Measurements from ENCODE around the gene NYAP1. TPM values are rescaled to one million over a fixed set of nuclear protein-coding genes. Genes with fewer than 3 reads are reported as not detected.

NYAP1 gene
- total and polyA plus RNA-seq, 2 of the 8 experiments (the other 6 are each of a cell fraction or from before 2014, with no cell fraction given): 1.9 to 4.6 TPM

GRCh38 chr7:100457033-100457432, 26.7 kb upstream of the NYAP1 start (continued):
- TF ChIP-seq CTCF (IDR thresholded peaks at IDR 0.05; ENCODE audit: control extremely low read depth in 1 of 3, insufficient read depth in 1 of 3, low read depth in 1 of 3, low read length in 3 of 3): no peak

Data from H1 (cell line).